Naive thymus-derived CD8-positive, alpha-beta T cell (primary cell): ENCODE results near the gene PPP1R12C. TPM values are rescaled to one million over a fixed set of nuclear protein-coding genes. Genes with fewer than 3 reads are reported as not detected.
"Not testable (repeated sequence)": the region's sequence is repeated elsewhere in the genome, so short reads cannot be mapped to it uniquely, and the experiment has no call there.

ENCODE experiments used
- ATAC-seq, 2 donors: fragments of 150-1000 bp; cut with Tn5 transposase in 1 of 2; sonication (Bioruptor Pico), chemical (Tn5 transposase) in 1 of 2; 1 replicate in 1 of 2; 2 replicates in 1 of 2; pipeline ENCODE4 v1.10.0; 2021; ENCODE audit warnings: mild to moderate bottlenecking in 2 of 2, moderate library complexity in 2 of 2
- POLR2A ChIA-PET: fragments of 350-600 bp; sonication (Branson Sonifier 250); formaldehyde crosslinking; loops from one replicate; lab custom pipeline; 2021; ENCODE audit warnings: antibody characterized with exemption; lab: Charles Lee
- DNase-seq, 10 donors: peaks; one replicate each; pipeline versions ENCODE4 v3.0.0 to v3.0.0-alpha.2; 2020 to 2022
- H3K27ac Mint-ChIP-seq, 10 donors: one replicate each; pipeline ENCODE4 v1.8.0; 2020 to 2022; ENCODE audit warnings: mild to moderate bottlenecking in 10 of 10, mixed read lengths in 10 of 10, moderate library complexity in 4 of 10, inconsistent platforms in 1 of 10
- H3K27me3 Mint-ChIP-seq, 5 donors: one replicate each; pipeline ENCODE4 v1.8.0; 2021 to 2022; ENCODE audit warnings: mixed read lengths in 5 of 5
- H3K36me3 Mint-ChIP-seq, 3 donors: one replicate each; pipeline ENCODE4 v1.8.0; 2020 to 2022; ENCODE audit warnings: mixed read lengths in 3 of 3, mild to moderate bottlenecking in 2 of 3, inconsistent platforms in 1 of 3
- H3K4me1 Mint-ChIP-seq, 4 donors: one replicate each; pipeline ENCODE4 v1.8.0; 2021 to 2022; ENCODE audit warnings: mixed read lengths in 4 of 4
- H3K4me3 Mint-ChIP-seq, 10 donors: one replicate each; pipeline ENCODE4 v1.8.0; 2020 to 2022; ENCODE audit warnings: mild to moderate bottlenecking in 10 of 10, mixed read lengths in 10 of 10, moderate library complexity in 6 of 10, inconsistent platforms in 1 of 10
- H3K9me3 Mint-ChIP-seq, 9 donors: one replicate each; pipeline ENCODE4 v1.8.0; 2020 to 2022; ENCODE audit warnings: mixed read lengths in 9 of 9, mild to moderate bottlenecking in 3 of 9, inconsistent platforms in 1 of 9, moderate library complexity in 1 of 9
- polyA plus RNA-seq, 3 donors: library from polyadenylated mRNA; unstranded; fragments of 300-500 nt; fragmentation: Illumina TruSeq; gene quantifications; one replicate each; pipeline ENCODE4 v1.2.3, GENCODE V29; 2021
- total RNA-seq, 8 experiments: library from RNA in 2 of 8; stranded (reverse) in 2 of 8; gene quantifications; one replicate each; pipeline ENCODE4 v1.2.3 and lab custom pipeline; 2021 to 2026

The PPP1R12C gene
- total and polyA plus RNA-seq, 5 experiments from 2014 or later = 2.7 to 141 (median 6.2) TPM

DNA sequence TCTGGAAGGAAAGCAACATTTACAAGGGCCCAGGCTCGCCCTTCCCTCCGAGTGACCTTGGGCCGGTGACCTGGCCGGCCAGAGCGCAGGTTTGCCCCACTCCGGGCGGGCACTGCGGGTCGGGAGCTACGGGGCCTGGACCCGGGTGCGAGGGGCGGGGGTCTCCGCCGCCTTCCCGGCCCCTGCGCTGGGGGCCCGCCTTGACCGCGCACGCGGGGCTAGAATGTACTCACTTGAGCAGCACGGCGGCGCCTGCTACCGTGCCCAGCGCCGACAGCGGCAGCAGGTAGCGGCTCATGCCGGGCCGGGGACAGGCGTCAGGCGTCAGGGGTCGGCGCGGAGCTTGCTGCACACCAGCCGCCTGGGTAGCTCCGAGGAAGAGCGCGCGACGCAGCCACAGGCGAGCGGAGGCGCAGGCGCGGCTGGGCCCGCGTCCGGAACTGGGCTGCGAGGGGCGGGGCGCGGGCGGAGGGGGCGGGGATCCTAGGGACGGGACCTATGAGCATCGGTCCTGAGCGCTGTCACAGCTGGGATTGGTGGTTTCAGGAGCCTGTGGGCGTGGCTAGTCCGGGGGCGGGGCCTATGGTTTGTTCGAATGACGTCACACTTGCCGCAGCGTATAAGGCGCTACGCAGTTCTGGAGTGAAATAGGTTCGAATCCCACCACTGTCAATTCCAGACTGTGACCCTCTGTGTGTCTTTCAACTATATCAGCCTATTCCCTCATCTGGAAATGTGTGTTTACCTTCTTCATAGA, 54.5 kb downstream of the PPP1R12C start, which contains the start of gene RDH13:
RDH13 (minus strand) TSS at position 414 of the 757 bp plus-strand sequence; CDS start at position 298, 116 bp downstream.
- Mint-ChIP-seq H3K27ac (peak within 1 kb of the TSS in 9 of 10 donors; percentile 52 to 91 (median 81)), H3K4me1 (peaks cover 16 to 34% (median 20%) of the 10 kb centered on the region in 4 donors), H3K9me3 (peaks cover 0 to 8% (median 0%) of the 10 kb centered on the region in 9 donors), H3K4me3 (peak within 1 kb of the TSS; percentile 73 to 94 (median 86)), H3K27me3 (peaks cover 19 to 25% (median 23%) of the 10 kb centered on the region in 5 donors), H3K36me3 (peaks cover 0 to 17% (median 7%) of the 10 kb centered on the region in 3 donors)
- POLR2A ChIA-PET = interaction anchor here (0.9 to 1.7 kb wide), 7 partner anchors 17 to 57 kb away, joined by 3 to 7 read pairs (median 6); partner anchors contain the start of gene PPP1R12C
- ATAC-seq = peak; percentile 96 to 98
- peak; percentile 93 to 99 (median 97) for DNase-seq

DNA sequence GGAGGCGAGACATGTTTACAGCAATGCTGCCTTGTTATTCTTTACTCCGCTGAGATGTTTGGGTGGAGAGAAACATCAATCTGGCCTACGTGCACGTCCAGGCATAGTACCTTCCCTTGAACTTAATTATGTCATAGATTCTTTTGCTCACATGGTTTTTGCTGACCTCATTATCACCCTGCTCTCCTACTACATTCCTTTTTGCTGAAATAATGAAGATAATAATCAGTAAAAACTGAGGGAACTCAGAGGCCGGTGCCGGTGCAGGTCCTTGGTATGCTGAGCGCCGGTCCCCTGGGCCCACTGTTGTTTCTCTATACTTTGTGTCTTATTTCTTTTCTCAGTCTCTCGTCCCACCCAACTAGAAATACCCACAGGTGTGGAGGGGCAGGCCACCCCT, 57.1 kb downstream of the PPP1R12C start:
- POLR2A ChIA-PET, H3K27me3 Mint-ChIP-seq, ATAC-seq, H3K9me3 Mint-ChIP-seq, DNase-seq: not testable (repeated sequence)
- H3K4me3 Mint-ChIP-seq = peak overlapping the region in 3 of 10 donors; percentile 0 to 6 (median 6)
- H3K27ac Mint-ChIP-seq = peak overlapping the region in 1 of 10 donors; percentile 61
- H3K36me3 Mint-ChIP-seq = peaks cover 0 to 40% (median 18%) of the 10 kb centered on the region in 3 donors
- H3K4me1 Mint-ChIP-seq = peaks cover 8 to 37% (median 20%) of the 10 kb centered on the region in 4 donors

DNA sequence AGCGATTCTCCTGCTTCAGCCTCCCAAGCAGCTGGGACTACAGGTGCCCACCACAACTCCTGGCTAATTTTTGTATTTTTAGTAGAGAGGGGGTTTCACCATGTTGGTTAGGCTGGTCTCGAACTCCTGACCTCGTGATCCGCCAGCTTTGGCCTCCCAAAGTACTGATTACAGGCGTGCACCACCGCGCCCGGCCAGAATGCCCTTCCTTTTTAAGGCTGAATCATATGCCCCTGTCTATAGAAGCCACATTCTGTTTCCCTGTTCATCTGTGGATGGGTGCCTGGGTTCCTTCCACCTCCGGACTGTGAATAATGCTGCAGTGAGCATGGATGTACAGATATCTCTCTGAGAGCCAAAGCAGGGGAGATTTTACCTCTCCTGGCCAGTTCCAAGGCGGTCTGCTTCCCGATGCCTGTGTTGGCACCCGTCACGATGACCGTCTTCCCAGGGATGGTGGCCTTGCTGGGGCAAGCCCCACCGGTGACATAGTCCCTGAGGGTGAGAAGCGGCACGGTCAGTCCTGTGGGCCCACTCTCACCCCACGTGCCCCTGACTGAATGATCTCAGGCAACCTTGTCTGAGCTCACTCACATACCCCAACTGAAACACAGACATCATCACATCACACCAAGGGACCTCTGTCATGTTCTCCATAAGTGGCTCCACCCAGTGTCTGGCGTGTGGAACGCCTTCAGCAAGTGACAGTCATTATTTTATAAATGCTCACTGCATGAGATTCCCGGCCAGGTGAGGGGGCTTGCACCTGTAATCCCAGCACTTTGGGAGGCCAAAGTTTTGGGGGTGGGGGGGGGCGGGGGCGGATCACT, 58.4 kb downstream of the PPP1R12C start:
- Mint-ChIP-seq H3K27me3 (no peaks in the 10 kb centered on the region), H3K4me1 (peaks cover 8 to 37% (median 19%) of the 10 kb centered on the region in 4 donors), H3K36me3 (peaks cover 0 to 49% (median 22%) of the 10 kb centered on the region in 3 donors), H3K27ac (peak overlapping the region in 3 of 10 donors; percentile 52 to 88 (median 84)), H3K4me3 (peak overlapping the region in 1 of 10 donors; percentile 24), H3K9me3 (no peaks in the 10 kb centered on the region)
- POLR2A ChIA-PET = no interaction called here
- ATAC-seq (no peak), DNase-seq (peak in 1 of 10 donors; percentile 50)

GRCh38 chr19:55056827-55057226, 60.6 kb downstream of the PPP1R12C start:
- no peak overlapping the region for H3K4me3 Mint-ChIP-seq
- POLR2A ChIA-PET = interaction anchor here (0.7 kb wide), 1 partner anchor 627 kb away, joined by 3 read pairs; no protein-coding TSS in a partner anchor
- no peak overlapping the region for H3K27ac Mint-ChIP-seq
- H3K36me3 Mint-ChIP-seq = peaks cover 0 to 68% (median 32%) of the 10 kb centered on the region in 3 donors
- no peaks in the 10 kb centered on the region for H3K9me3 Mint-ChIP-seq
- peaks cover 7 to 25% (median 10%) of the 10 kb centered on the region in 4 donors for H3K4me1 Mint-ChIP-seq
- H3K27me3 Mint-ChIP-seq = no peaks in the 10 kb centered on the region
- ATAC-seq (no peak), DNase-seq (no peak)

GRCh38 chr19:55053735-55054134, 63.7 kb downstream of the PPP1R12C start:
- H3K27ac Mint-ChIP-seq = peak overlapping the region in 3 of 10 donors; percentile 7 to 43 (median 35)
- ATAC-seq (no peak), DNase-seq (peak in 1 of 10 donors; percentile 4)
- no peaks in the 10 kb centered on the region for H3K27me3 Mint-ChIP-seq
- no peaks in the 10 kb centered on the region for H3K9me3 Mint-ChIP-seq
- H3K4me1 Mint-ChIP-seq = peaks cover 0 to 3% (median 1%) of the 10 kb centered on the region in 4 donors
- H3K36me3 Mint-ChIP-seq = peaks cover 0 to 84% (median 34%) of the 10 kb centered on the region in 3 donors
- POLR2A ChIA-PET = no interaction called here
- H3K4me3 Mint-ChIP-seq = no peak overlapping the region

- ATAC-seq = no peak
- Mint-ChIP-seq H3K9me3 (no peaks in the 10 kb centered on the region), H3K4me1 (no peaks in the 10 kb centered on the region), H3K36me3 (peaks cover 0 to 86% (median 27%) of the 10 kb centered on the region in 3 donors), H3K4me3 (no peak overlapping the region), H3K27ac (no peak overlapping the region), H3K27me3 (no peaks in the 10 kb centered on the region)
- POLR2A ChIA-PET = interaction anchor here (0.7 kb wide), 1 partner anchor 535 kb away, joined by 3 read pairs; no protein-coding TSS in a partner anchor
- peak in 1 of 10 donors; percentile 49 for DNase-seq
Observed at GRCh38 chr19:55050749-55051532, 66.5 kb downstream of the PPP1R12C start.

- DNase-seq = peak in 1 of 10 donors; percentile 30
- Mint-ChIP-seq H3K27me3 (no peaks in the 10 kb centered on the region), H3K4me3 (peak overlapping the region in 1 of 10 donors; percentile 34), H3K27ac (no peak overlapping the region), H3K4me1 (no peaks in the 10 kb centered on the region), H3K36me3 (peaks cover 0 to 89% (median 24%) of the 10 kb centered on the region in 3 donors), H3K9me3 (no peaks in the 10 kb centered on the region)
- no peak for ATAC-seq
- POLR2A ChIA-PET = no interaction called here
Observed at GRCh38 chr19:55048446-55048845, 69.0 kb downstream of the PPP1R12C start.

GRCh38 chr19:55047951-55048350, 69.5 kb downstream of the PPP1R12C start:
- Mint-ChIP-seq H3K4me3 (no peak overlapping the region), H3K27ac (no peak overlapping the region), H3K27me3 (no peaks in the 10 kb centered on the region), H3K9me3 (no peaks in the 10 kb centered on the region), H3K4me1 (peaks cover 0 to under 1% (median under 1%) of the 10 kb centered on the region in 4 donors), H3K36me3 (peaks cover 0 to 86% (median 19%) of the 10 kb centered on the region in 3 donors)
- DNase-seq (peak in 1 of 10 donors; percentile 45), ATAC-seq (no peak)
- POLR2A ChIA-PET = no interaction called here

DNA sequence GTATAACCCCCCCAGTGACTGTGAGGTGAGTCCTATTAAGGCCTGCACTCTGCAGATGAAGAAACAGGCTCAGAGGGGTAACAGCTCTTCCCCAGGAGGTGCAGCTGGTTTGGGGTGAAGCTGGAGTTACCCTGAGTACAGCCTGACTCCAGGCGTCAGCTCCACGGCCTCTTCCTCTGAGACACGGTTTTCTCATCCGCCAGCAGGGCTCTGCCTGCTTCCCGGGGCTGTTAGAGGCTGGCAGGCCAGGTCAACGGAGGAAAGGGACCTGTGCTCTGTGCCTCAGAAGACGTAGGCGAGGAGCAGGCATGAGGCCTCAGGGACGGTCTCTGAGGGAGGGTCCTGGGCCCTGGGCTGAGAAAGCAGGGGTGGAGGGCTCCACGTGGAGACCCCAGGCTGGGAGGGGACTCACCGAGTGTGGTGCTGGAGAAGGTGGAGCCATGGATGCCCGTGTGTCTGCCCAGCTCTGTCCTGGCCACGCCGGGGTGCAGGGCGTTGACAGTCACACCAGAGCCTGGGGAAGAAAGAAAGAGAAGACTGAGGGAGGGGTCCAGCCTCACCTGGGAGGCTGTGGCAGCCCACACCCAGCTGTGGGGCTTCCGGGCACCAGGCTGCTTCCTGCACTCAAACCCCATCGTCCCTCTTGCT, 70.3 kb downstream of the PPP1R12C start:
- no peaks in the 10 kb centered on the region for H3K9me3 Mint-ChIP-seq
- no peak overlapping the region for H3K27ac Mint-ChIP-seq
- no peak for ATAC-seq
- peaks cover 0 to 84% (median 16%) of the 10 kb centered on the region in 3 donors for H3K36me3 Mint-ChIP-seq
- no peaks in the 10 kb centered on the region for H3K27me3 Mint-ChIP-seq
- DNase-seq = peak in 1 of 10 donors; percentile 52
- peaks cover 7 to 9% (median 8%) of the 10 kb centered on the region in 4 donors for H3K4me1 Mint-ChIP-seq
- H3K4me3 Mint-ChIP-seq = no peak overlapping the region
- POLR2A ChIA-PET = no interaction called here

DNA sequence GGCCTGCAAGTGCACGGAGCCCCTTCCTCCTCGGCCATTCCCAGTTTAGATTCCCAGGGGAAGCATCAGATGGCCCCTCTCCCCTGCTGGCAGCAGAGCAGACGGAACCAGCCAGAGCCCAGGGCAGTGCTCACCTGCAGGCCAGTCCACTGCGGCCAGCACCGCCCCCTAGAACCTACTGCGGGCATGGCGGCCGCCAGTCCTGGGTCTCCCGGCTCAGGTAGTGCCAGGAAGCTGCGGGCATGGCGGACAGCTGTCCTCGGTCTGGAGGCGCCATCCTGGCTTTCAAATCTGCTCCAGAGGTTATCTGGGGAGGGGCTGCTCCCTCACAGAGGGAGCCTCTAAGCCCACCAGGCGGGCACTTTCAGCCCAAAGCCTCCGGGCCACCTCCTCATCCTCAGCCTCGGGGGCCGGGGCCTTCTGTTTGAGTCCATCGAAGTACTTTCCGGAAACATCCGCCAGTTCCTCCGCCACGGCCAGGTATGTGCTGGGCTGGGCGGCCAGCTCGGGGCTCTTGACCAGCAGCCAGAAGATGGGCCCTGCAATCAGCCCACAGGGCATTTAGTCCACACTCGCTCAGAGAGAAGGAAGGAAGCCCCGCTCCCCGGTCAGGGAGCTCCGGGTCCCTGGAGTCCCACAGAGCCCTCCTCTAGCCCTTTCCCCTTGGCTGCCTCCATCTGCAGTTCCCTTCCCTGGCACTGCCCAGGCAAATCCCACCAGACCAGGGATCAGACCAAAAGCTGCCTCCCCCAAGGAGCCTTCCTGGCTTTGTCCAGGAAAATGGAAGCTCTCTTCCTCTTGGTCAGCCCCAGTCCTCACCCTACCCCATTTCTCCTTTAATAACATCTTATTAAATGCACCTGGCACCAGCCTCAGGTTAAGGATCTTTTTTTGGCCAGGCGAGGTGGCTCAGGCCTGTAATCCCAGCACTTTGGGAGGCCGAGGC, 72.4 kb downstream of the PPP1R12C start:
- peaks cover 0 to 64% (median 12%) of the 10 kb centered on the region in 3 donors for H3K36me3 Mint-ChIP-seq
- DNase-seq (peak in 1 of 10 donors; percentile 61), ATAC-seq (no peak)
- POLR2A ChIA-PET = no interaction called here
- H3K4me3 Mint-ChIP-seq = no peak overlapping the region
- peaks cover 16 to 20% (median 20%) of the 10 kb centered on the region in 4 donors for H3K4me1 Mint-ChIP-seq
- H3K27me3 Mint-ChIP-seq = no peaks in the 10 kb centered on the region
- H3K27ac Mint-ChIP-seq = no peak overlapping the region
- no peaks in the 10 kb centered on the region for H3K9me3 Mint-ChIP-seq
